Pancreas (tissue), 10 donors: ENCODE data around the gene RASGRP2. TPM values are rescaled to one million over a fixed set of nuclear protein-coding genes. Genes with fewer than 3 reads are reported as not detected.

Experiments used
- ATAC-seq, 4 donors: fragments of 200-7000 bp; cut with Tn5 transposase; one replicate each; pipeline versions ENCODE4 v1.8.0 to v1.9.1; 2020; ENCODE audit warnings: mild to moderate bottlenecking in 4 of 4, moderate library complexity in 4 of 4
- DNase-seq, 6 donors: peaks; one replicate each; pipeline ENCODE4 v3.0.0-alpha.2; 2020
- FAIRE-seq: peaks from 2 replicates; lab custom pipeline; 2012; peaks lifted over from hg19 to GRCh38; lab: Jason Lieb, UNC
- H3K27ac ChIP-seq, 4 donors: fragments of 200-600 bp; sonication (generic); 1 replicate in 3 of 4; 2 replicates in 1 of 4; pipeline versions ENCODE4 v1.5.0 to v1.8.0; 2020
- H3K27me3 ChIP-seq, 4 donors: fragments of 200-600 bp; one replicate each; pipeline ENCODE4 v1.8.0; 2021
- H3K36me3 ChIP-seq, 3 donors: fragments of 200-600 bp; sonication (generic) in 1 of 3; one replicate each; pipeline versions ENCODE4 v1.5.0 to v1.8.0; 2020 to 2021
- H3K4me1 ChIP-seq, 3 donors: fragments of 200-600 bp; one replicate each; pipeline ENCODE4 v1.8.0; 2021
- H3K4me3 ChIP-seq, 4 donors: fragments of 200-600 bp; sonication (generic) in 2 of 4; one replicate each; pipeline versions ENCODE4 v1.5.0 to v1.8.0; 2020 to 2021
- H3K9me3 ChIP-seq, 4 donors: fragments of 200-600 bp; one replicate each; pipeline ENCODE4 v1.8.0; 2021
- WGBS, 2 donors: extraction: QIAGEN DNeasy Blood & Tissue Kit; methylation state at CpG; one replicate each; pipeline ENCODE4 v1.1.7; 2013; 5-methylcytosine and 5-hydroxymethylcytosine counted together
- intact Hi-C, 3 donors: fragments of 100-400 bp; cut with DNase I; formaldehyde crosslinking; loops; one replicate each; pipeline versions ENCODE4 v1.11.1 to v1.14.2; 2022
- polyA plus RNA-seq, 2 donors: library from polyadenylated mRNA; stranded (reverse); fragments of 200-250 nt; gene quantifications; one replicate each; pipeline ENCODE4 v1.2.3, GENCODE V29; 2013
- total RNA-seq, 6 donors: library from RNA; stranded (reverse); fragmentation: NEBNext Ultra II Directional in 4 of 6; extraction: Animal tissue kit (Norgen Biotek cat#: 25700) in 4 of 6; gene quantifications; one replicate each; pipeline versions ENCODE4 v1.2.1 to v1.2.4, GENCODE V29; 2021 to 2023
- TF ChIP-seq, protein P1 (sequence below), 4 donors: fragments of 200-600 bp; sonication (generic) in 3 of 4; IDR thresholded peaks; one replicate each; pipeline versions ENCODE4 v1.5.0 to v1.8.0; 2021; ENCODE audit warnings: antibody characterized with exemption in 4 of 4
- donor health status: healthy with polysubstance abuse.
- donor health status: DM: no; HTN: no; CAD: no; lungs with moderate emphysema.
- donor health status: DM: no; HTN: no; CAD: no.
- donor health status: control.
- donor health status: control.
- donor health status: Bipolar disorder and iron deficiency.
- donor health status: DM: yes; HTN: yes; CAD: no.
- donor health status: DM: no; HTN: no; CAD: no.
- donor health status: DM: no; HTN: no; CAD: no.
- donor health status: DM: yes; HTN: yes; CAD: no.

RASGRP2 gene
- total and polyA plus RNA-seq, 8 donors = 0.91 to 12.4 (median 2.4) TPM

DNA sequence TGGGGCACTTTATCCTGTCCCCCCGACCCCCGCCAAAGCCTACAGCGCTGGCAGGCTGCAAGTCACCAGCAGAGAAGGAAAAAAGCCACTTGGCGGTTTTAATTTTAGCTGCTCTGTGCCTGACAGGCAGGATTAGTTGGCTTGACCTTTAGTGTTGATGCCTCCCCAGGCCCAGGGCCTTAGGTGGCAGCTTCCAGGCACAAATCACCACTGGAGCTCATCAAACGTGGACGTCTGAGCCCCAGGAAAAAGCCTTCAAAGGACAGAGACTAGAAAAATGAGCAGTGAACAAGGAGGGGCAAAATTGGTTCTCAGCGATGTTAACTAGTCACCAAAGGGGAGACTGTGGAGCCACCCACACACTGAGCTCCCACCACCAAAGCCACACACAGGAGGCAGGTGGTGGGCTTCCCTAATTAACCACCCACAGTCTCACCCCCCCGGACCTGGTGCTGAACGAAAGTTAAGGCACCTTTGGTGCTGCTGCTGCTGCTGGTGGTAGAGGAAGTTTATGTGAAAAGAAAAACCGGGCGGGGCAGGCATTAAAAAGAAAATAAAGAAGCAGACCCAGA lies 20.2 kb upstream of the RASGRP2 start:
- peak overlapping the region in 1 of 4 donors; percentile 4 for H3K27ac ChIP-seq
- FAIRE-seq = no peak
- WGBS, 2 donors = 75 to 80% methylated on average over 11 of the region's 11 CpGs
- ATAC-seq = no peak
- no peak overlapping the region for H3K4me3 ChIP-seq
- intact Hi-C loops = no loop called here
- TF ChIP-seq, protein P1, sequence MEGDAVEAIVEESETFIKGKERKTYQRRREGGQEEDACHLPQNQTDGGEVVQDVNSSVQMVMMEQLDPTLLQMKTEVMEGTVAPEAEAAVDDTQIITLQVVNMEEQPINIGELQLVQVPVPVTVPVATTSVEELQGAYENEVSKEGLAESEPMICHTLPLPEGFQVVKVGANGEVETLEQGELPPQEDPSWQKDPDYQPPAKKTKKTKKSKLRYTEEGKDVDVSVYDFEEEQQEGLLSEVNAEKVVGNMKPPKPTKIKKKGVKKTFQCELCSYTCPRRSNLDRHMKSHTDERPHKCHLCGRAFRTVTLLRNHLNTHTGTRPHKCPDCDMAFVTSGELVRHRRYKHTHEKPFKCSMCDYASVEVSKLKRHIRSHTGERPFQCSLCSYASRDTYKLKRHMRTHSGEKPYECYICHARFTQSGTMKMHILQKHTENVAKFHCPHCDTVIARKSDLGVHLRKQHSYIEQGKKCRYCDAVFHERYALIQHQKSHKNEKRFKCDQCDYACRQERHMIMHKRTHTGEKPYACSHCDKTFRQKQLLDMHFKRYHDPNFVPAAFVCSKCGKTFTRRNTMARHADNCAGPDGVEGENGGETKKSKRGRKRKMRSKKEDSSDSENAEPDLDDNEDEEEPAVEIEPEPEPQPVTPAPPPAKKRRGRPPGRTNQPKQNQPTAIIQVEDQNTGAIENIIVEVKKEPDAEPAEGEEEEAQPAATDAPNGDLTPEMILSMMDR (IDR thresholded peaks at IDR 0.05) = no peak
- H3K9me3 ChIP-seq = no peaks in the 10 kb centered on the region
- H3K36me3 ChIP-seq = peaks cover 11 to 60% (median 52%) of the 10 kb centered on the region in 3 donors
- no peaks in the 10 kb centered on the region for H3K27me3 ChIP-seq
- H3K4me1 ChIP-seq = peaks cover 0 to 6% (median 5%) of the 10 kb centered on the region in 3 donors
- DNase-seq = peak in 1 of 6 donors; percentile 18

DNA sequence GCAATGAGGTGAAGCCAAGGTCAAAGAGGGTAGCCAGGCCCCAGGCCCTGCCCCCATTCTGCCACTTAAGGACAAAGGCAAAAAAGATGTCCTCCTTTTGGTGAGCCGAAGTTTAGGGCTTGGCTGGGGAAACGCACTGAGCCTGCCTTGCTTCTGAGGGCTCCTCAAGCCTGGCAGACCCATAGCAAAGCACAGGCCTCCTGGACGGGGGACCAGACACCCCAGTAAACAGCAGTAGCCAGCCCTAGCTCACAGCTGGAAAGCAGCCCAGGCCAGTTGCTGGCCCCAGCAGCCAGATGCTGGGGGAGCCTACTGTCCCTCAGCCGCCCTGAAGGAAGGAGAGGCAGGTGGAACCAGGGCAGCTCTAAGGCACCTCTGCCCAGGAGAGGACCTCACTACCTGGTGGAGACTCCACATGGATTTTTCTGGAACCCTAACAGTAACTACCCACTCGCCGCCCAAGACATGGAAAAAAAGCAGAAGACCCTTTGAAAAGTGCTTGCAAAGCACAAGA lies 19.6 kb upstream of the RASGRP2 start:
- Histone ChIP-seq H3K4me1 (peaks cover 0 to 6% (median 5%) of the 10 kb centered on the region in 3 donors), H3K4me3 (no peak overlapping the region), H3K27me3 (no peaks in the 10 kb centered on the region), H3K9me3 (no peaks in the 10 kb centered on the region), H3K27ac (peak overlapping the region in 2 of 4 donors; percentile 4 to 28), H3K36me3 (peaks cover 11 to 54% (median 46%) of the 10 kb centered on the region in 3 donors)
- 76 to 89% methylated on average over 6 of the region's 6 CpGs for WGBS, 2 donors
- ATAC-seq (peak in 1 of 4 donors; percentile 1), FAIRE-seq (no peak), DNase-seq (peak in 3 of 6 donors; percentile 24 to 46 (median 43))
- TF ChIP-seq, protein P1 (IDR thresholded peaks at IDR 0.05) = no peak
- intact Hi-C loops = no loop called here

- H3K27ac ChIP-seq = peak overlapping the region in 2 of 4 donors; percentile 4 to 28
- H3K4me1 ChIP-seq = peaks cover 0 to 6% (median 5%) of the 10 kb centered on the region in 3 donors
- no peaks in the 10 kb centered on the region for H3K9me3 ChIP-seq
- 56 to 60% methylated on average over 13 of the region's 13 CpGs for WGBS, 2 donors
- DNase-seq (no peak), ATAC-seq (peak in 1 of 4 donors; percentile 6), FAIRE-seq (no peak)
- no peak overlapping the region for H3K4me3 ChIP-seq
- TF ChIP-seq, protein P1 (IDR thresholded peaks at IDR 0.05) = no peak
- H3K27me3 ChIP-seq = no peaks in the 10 kb centered on the region
- intact Hi-C loops = no loop called here
- peaks cover 10 to 47% (median 40%) of the 10 kb centered on the region in 3 donors for H3K36me3 ChIP-seq
Measured at GRCh38 chr11:64762674-64763525, 19.0 kb upstream of the RASGRP2 start.

DNA sequence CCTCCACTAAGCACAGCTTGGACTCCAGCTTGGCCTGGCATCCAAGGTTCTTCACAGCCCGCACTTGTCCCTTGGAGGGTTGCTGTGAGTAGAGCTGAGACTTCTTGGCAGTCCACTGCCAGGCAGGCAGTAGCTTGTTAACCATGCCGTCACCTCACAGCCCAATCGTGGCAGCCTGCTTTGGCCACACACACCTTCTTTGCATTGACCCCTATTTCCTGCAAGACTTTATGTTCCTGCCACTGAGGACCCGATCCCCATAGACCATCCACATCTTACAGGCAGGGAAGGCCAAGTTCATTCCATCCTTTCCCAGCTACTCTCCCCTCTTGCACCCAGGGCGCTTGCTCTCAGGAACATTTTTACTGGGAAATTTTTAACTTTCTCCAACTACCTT lies 18.3 kb upstream of the RASGRP2 start:
- TF ChIP-seq, protein P1 (IDR thresholded peaks at IDR 0.05) = no peak
- ATAC-seq (peak in 1 of 4 donors; percentile 1), FAIRE-seq (no peak), DNase-seq (peak in 1 of 6 donors; percentile 31)
- H3K36me3 ChIP-seq = peaks cover 4 to 41% (median 33%) of the 10 kb centered on the region in 3 donors
- H3K4me3 ChIP-seq = no peak overlapping the region
- intact Hi-C loops = no loop called here
- peaks cover 0 to 6% (median 5%) of the 10 kb centered on the region in 3 donors for H3K4me1 ChIP-seq
- no peak overlapping the region for H3K27ac ChIP-seq
- no peaks in the 10 kb centered on the region for H3K9me3 ChIP-seq
- H3K27me3 ChIP-seq = no peaks in the 10 kb centered on the region
- 83 to 89% methylated on average over 5 of the region's 5 CpGs for WGBS, 2 donors
